HK-2 (cell line): ENCODE data around the gene SPECC1.
"Not testable (repeated sequence)": the region's sequence is repeated elsewhere in the genome, so short reads cannot be mapped to it uniquely, and the experiment has no call there.

Source experiments
- DNase-seq: peaks from one replicate; pipeline ENCODE4 v3.0.0-alpha.2; 2018; ENCODE audit not compliant: unreplicated experiment

Gene SPECC1

DNA sequence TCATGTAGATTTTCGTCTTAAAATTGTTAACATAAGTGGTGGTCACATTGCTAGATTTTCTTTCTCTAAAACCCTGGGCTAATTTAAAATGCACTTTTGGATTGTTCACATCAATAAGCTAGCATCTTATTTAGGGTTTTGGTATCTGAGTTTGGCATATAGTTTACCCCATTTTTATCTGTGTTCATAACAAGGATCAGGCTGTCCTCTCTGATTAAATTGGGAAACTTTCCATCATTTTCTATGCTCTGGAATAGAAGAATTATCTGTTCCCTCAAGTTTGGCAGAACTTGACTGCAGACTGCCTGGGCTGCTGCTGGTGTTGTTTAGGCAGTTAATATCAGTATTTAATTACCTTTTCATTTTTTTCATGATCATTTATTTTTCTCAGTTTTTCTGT is 1.8 kb downstream of the SPECC1 start:
- no peak for DNase-seq

- DNase-seq, result no peak
Observed at GRCh38 chr17:20012017-20012536, 2.9 kb downstream of the SPECC1 start.

DNA sequence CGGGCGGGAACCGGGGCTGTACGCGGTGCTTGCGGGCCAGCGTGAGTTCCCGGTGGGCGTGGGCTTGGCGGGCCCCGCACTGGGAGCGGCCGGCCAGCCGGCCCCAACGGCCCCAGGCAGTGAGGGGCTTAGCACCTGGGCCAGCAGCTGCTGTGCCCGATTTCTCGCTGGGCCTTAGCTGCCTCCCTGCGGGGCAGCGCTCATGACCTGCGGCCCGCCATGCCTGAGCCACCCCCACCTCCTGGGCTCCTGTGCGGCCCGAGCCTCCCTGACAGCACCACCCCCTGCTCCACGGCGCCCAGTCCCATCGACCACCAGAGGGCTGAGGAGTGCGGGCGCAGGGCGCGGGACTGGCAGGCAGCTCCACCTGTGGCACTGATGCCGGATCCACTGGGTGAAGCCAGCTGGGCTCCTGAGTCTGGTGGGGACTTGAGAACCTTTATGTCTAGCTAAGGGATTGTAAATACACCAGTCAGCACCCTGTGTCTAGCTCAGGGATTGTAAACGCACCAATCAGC is 7.4 kb downstream of the SPECC1 start:
- not testable (repeated sequence) for DNase-seq

- no peak for DNase-seq
Observed at GRCh38 chr17:20022701-20023100, 13.5 kb downstream of the SPECC1 start.

DNA sequence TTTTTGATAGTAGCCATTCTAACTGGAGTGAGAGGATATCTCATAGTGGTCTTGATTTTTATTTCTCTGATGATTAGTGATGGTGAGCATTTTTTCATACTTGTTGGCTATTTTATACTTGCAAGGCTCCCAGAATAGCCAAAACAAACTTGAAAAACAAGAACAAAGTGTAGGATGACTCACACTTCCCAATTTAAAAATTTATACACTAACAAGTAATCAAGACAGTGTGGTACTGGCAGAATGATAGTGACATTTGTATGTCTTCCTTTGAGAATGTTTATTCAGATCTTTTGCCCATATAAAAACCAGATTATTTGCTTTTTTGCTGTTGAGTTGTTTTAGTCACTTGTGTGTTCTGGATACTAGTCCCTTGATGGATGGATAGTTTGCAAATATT is 17.8 kb downstream of the SPECC1 start:
- no peak for DNase-seq

DNA sequence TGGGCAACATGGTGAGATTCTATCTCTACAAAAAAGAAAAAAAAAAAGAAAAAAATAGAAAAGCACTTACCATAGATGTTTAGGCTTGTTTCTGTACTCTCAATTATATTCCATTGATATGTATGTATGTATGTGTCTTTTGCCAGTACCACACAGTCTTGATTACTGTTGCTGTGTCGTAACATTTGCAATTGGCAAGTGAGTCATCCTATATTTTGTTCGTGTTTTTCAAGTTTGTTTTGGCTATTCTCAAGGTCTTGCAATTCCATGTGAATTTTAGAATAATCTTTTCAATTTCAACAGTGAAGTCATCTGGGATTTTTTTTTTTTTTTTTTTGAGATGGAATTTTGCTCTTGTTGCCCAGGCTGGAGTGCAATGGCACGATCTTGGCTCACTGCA is 19.3 kb downstream of the SPECC1 start:
- no peak for DNase-seq

- DNase-seq, result no peak
Observed at GRCh38 chr17:20032636-20033035, 23.5 kb downstream of the SPECC1 start.

DNA sequence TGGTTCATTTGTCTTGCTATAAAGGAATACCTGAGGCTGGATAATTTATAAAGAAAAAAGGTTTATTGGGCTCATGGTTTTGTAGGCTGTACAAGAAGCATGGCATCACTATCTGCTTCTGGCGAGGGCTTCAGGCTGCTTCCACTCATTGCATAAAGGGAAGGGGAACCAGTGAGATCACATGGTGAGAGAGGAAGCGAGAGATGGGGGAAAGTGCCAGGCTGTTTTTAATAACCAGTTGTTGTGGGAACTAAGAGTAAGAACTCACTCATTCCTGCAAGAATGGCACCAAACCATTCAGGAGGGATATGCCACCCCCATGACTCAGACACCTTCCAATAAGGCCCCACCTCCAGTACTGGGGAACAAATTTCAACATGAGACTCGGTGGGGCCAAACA is 24.3 kb downstream of the SPECC1 start:
- no peak for DNase-seq

DNA sequence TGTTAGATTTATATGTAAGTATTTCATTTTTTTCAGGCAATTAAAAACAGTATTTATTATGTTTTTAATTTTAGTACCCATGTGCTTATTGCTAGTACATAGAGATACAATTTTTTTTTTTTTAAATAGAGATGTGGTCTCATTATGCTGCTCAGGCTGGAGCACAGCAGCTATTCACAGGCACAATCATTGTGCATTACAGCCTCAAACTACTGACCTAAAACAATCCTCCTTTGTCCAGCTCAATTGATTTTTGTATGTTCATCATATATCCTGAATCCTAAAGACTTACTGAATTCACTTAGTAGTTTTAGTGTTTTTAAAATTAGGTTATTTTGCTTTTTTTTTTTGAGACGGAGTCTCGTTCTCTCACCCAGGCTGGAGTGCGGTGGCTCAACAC is 26.3 kb downstream of the SPECC1 start:
- no peak for DNase-seq

GRCh38 chr17:20037286-20037685 is 28.1 kb downstream of the SPECC1 start:
- not testable (repeated sequence) for DNase-seq

DNA sequence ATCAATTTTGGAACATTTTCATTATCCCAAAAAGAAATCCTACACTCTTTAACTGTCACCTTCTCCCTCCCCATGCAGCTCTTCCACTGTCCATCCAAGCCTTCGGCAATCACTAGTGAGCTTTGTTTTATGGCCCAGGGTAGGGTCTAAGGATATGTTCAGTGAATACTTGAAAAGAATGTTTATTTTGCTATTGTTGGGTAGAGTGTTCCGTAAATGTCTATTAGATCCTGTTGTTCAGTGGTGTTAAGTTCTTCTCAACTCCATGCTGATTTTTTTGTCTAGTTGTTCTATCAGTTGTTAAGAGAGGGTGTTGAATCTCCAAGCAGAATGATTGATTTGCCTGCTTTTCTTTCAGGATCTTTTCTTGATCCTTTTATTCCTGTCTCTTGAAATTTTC is 29.9 kb downstream of the SPECC1 start:
- no peak for DNase-seq

- no peak for DNase-seq
Observed at GRCh38 chr17:20040216-20040615, 31.1 kb downstream of the SPECC1 start.

DNA sequence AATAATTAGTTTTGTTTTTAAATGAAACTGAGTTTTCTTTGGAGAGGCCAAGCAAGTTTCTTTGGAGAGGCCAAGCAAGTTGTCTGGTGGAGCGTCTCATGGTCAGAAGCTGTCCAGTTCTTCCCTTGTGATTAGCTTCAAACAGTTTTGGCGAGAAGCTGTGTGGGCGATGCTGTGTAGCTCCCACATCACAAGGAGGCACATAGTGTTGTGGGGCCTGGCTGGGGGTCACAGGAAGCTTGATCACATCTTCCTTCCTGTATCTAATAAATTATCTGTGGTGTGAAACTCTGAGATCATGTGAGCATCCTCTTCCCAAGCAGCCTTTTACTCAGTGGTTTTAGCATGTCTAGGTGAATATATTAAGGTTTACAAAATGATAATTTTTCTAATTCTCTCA is 33.9 kb downstream of the SPECC1 start:
- DNase-seq, result no peak

- no peak for DNase-seq
Observed at GRCh38 chr17:20045476-20045875, 36.3 kb downstream of the SPECC1 start.

- DNase-seq, result no peak
Observed at GRCh38 chr17:20046629-20047028, 37.5 kb downstream of the SPECC1 start.

- no peak for DNase-seq
Observed at GRCh38 chr17:20051624-20052023, 42.5 kb downstream of the SPECC1 start.

DNA sequence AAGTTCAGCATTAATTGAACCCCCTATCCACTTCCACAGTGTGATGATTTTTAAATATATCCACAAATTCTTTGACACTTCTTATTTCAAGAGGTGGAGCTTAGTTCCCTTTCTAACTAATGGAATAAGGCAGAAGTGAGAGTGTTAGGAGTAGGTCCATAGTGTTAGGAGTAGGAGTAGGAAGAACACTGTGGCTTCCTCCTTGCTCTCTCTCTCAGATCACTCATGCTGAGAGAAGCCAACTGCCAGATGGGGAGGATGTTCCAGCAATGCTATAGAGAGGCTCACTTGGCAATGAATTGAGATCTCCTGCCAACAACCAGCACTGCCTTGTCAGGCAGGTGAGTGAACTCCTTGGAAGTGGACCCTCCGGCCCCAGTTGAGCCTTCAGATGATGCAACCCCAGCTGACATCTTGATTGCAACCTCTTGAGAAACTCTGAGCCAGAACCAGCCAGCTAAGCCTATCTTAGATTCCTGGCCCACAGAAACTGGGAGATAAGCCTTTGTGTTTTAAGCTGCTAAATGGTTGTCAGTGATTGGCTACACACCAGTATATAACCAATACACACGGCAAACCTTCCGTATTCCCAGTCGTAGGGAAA is 44.3 kb downstream of the SPECC1 start:
- DNase-seq, result no peak

DNA sequence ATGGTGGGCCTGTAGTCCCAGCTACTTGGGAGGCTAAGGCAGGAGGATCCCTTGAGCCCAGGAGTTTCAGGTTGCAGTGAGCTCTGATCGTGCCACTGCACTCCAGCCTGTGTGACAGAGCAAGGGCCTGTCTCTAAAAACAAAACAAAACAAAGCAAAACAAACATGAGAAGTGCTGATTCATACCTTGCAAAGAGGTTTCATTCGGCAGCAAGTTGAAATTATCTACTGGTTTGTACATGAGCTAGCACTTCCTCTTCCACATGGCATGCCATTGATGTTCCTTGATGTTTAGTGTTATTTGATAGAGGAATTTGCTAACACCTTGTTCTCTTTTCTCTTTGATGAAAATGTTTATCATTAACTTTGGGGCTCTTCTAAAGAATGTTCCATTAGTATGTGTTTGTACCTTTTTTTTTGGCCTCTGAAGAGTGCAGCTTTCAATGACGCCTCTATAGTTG is 50.6 kb downstream of the SPECC1 start:
- no peak for DNase-seq

DNA sequence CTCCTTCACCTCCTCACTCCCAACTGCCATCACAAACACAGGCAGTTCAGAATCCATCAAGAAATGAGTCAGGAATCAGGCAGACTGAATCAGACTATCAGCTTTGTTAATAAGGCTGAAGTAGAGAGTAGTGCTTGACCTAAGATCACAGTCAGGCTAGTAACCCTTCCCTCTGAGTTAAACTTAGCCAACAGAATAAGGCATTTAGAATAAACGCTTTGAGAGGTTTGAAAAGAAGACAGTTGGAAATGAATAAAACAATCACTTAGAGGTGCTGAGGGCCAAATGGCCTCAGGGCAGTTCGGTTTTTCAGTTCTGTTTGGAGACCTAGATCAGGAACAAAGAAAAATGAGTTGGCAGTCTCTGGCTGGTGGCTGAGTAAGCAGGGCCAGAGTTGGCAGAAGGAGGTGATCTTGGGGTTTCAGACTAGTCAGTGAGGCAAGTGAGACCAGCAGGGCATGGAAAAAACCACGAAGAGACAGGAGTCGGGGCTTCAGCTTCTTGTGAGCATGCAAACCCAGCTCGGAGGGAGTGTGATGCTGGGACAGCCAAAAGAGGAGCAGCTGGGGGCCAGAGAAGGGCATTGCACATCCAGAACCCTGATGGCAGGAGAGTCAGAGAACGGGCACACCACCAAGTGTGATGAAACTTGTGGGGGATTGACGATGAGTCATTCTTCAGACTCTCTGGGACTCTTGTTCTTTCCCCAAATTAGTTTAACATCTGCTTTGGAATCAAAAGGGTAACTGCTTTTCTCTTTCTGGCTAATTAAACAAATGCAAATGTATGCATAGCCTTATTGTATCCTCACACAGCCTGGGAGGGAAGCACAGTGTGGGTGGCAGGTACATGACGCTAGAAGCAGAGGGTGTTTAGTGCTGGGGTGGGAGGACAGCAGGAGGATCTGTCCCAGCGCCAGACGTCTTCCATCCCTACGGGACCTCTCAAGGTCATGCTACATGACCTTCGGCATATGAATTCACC is 54.8 kb downstream of the SPECC1 start:
- DNase-seq, result peak; percentile 28

- DNase-seq, result peak; percentile 39
Observed at GRCh38 chr17:20066253-20066652, 57.1 kb downstream of the SPECC1 start.

- DNase-seq, result no peak
Observed at GRCh38 chr17:20067711-20068110, 58.6 kb downstream of the SPECC1 start.

GRCh38 chr17:20068445-20068844 is 59.3 kb downstream of the SPECC1 start:
- no peak for DNase-seq
